Activated CD4-positive, alpha-beta T cell treated with anti-CD3 and anti-CD28 coated beads, Interleukin-2, amount 50 U/mL, for 48 hours (primary cell): ENCODE measurements around the gene MED12L.

ENCODE experiments used
- DNase-seq, 2 experiments: peaks; one replicate each; pipeline ENCODE4 v3.0.0-alpha.2; 2020

The MED12L gene

GRCh38 chr3:151345859-151346258 is 260.4 kb downstream of the MED12L start:
- no peak for DNase-seq

DNA sequence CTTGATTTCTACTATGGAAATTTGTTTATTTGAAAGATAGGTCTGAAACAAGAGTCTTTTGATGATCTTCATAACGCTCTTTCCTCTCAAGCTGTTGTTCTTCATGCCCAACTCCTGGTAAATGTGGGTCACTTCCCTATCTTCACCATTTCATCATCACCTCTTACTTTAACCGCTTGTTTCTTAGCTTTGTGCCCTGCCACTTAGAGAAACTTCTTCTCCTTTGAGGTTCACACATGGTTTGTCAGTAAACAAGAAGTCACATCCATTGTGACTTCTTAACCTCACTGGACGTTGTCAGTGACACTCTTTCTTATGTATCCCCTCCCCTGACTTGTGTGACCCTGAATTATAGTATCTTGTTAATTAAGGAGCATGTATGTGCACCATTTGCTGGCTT is 260.8 kb downstream of the MED12L start:
- DNase-seq: no peak

DNA sequence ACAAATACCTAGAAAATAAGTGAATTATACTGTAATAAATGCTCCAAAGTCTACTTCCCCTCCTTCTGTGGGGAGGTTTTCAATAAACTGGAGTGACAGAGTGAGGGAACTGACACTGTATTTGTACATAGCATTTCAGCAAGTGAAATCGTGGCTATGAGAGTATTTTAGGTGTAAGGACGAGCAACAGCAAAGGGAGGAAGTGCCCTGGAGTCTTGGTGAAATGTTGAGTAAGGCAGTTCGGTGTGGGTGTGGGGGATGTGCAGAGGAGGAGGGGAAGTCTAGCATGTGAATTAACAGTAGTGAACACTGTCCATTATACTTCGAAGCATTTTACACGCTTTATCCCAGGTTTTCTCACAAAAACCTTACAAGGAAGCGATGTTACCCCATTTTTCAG is 262.0 kb downstream of the MED12L start:
- DNase-seq: no peak

DNA sequence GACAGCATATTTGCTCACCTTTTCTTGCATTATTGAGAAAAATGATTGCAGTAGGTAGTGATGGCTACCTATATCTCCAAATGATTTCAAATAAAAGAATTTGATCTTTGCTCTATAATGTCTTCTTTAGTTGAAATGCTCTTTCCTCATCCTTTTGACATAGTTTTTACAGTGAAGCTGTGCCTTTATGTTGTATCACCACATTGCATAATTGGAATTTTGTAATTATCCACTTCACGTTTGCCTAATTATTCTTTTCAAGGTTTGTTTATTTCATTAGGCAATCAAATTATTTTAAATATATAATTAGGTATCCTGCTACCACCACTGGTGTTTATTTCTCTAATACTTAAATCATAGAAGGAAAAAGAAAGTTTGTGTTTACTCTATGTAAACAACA is 265.2 kb downstream of the MED12L start:
- DNase-seq: no peak

GRCh38 chr3:151351219-151351618 is 265.8 kb downstream of the MED12L start:
- no peak for DNase-seq

DNA sequence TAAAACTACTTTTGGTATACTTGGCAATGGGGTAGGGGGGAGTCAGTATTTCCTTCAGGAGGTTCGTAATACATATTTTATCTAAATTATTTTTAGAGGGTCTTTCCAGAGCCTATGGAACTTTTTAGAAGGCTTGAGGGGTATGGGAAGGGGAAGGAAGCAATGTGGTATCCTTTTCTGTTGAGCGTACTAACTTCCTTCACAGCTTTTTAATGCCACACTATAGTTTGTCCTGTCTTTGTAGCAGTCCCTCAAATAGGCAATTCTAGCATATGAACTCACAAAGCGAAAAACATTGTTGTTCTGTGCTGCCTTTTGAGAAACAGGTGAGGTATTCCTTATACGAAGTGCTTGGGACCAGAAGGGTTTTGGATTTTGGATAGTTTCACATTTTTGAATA is 266.2 kb downstream of the MED12L start:
- no peak for DNase-seq

GRCh38 chr3:151356794-151357462 is 271.5 kb downstream of the MED12L start:
- no peak for DNase-seq

- no peak for DNase-seq
These were observed 272.0 kb downstream of the MED12L start for GRCh38 chr3:151357463-151357850.

GRCh38 chr3:151362751-151363174 is 277.3 kb downstream of the MED12L start:
- no peak for DNase-seq

DNA sequence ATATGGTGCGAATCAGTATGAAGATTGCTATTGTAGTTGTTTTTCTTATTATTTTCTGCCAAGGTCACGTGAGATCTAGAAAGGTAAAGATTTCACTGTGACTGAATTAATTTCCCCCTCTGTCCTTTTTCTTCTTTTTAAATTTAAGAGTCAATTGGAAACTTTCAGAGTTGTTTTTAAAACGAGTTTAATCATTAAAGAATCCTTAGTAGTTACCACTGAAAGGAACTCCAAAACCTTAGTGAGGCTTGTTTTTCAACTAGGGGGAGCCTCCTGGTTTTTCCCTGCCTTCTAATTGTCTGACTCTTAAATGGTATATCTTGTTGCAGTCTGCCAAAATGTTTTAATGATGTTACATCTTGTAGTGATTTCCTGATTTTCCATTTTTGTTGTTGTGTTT is 281.5 kb downstream of the MED12L start:
- no peak for DNase-seq

DNA sequence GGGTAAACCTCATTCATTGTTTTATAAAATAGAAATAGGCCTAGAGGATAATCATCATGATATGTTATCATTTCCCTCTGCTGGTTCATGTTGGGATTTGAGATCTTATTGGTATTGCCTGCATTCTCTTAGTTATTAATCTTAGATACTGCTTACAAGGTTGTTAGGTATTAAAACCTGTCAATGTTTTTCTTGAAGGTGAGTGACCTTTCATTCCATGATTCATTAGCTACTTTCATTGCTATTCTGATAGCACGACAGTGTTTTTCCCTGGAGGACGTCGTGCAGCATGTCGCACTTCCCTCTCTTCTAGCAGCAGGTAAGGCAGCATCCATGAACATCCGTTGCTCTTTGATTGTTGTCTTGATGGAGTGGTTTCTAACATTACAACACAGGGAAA is 282.0 kb downstream of the MED12L start:
- DNase-seq: no peak

DNA sequence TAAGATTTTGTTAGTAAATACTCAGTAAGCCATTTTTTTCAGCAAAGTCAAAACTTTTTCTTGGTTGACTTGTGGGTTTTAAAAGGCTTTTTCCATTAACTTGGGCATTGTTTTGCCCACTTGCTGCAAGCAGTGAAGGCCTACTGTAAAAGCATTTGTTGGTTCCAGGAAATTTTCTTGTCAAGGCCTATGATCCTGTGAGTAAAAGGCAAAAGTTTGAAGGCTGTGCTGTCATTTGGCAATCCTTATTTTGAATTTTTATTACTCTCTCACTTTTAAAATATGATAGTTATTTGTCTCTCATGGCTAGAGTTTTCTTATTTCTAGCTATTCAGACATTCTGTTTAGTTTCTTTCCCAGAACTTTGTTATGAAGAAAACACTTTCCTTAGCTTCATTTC is 286.1 kb downstream of the MED12L start:
- no peak for DNase-seq

DNA sequence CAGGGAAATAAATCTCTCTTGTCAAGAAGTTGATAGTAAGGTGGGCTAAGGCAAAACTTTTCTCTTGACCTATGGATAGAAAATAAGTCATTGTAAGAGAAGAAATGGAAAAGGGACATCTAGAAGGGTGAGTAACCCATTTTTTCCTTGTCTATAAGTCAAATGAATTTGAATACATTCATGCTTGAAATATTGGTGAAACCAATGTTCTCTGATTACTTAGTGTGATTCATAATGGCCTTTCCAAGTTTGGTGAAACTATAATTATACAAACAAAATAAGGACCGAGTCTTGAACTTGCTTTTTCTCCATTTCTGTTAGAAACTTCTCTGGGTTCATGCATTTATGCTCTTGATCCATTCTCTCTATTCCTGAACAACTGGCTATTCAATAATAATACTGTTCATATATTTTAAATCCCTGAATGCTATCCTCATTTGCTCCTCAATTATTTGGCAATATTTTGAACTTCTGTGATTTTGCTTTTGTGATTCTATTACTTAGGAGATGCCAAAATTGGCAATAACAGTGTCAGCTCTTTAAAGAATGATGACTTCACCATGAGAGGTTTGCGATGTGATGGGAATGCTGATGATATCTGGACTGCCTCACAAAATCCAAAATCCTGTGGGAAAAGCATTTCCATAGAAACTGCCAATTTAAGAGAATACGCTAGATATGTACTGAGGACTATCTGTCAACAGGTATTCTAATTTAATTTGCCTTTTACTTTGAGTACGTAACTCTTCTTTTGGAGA is 286.8 kb downstream of the MED12L start:
- DNase-seq: no peak

DNA sequence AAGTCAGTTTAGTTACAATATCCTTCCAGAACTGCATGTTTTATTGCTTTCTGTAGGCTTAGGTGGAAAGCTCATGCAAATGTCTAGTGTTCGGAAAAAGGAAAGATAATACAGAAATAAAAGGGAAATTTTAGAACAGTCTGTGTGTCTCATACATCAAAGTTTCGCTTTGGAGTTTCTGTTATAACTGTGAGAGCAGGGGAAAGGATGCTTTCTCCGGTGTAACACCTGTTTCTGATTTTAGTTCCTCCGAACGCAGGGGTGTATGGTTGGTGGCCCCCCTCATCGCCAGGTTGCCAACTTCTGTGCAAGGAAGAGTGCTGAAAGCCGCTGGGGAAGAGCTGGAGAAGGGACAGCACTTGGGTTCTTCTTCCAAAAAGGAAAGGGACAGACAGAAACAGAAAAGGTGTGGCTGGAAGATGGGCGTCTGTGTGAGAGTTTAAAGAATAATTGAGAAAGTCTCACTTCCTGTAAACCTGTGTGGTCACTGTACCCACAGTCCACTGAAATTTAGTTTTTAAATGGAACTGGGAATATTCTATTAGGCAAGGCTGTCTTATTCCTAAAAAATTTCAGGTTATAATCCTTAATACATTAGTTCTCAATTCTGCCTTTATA is 292.4 kb downstream of the MED12L start:
- DNase-seq: no peak

DNA sequence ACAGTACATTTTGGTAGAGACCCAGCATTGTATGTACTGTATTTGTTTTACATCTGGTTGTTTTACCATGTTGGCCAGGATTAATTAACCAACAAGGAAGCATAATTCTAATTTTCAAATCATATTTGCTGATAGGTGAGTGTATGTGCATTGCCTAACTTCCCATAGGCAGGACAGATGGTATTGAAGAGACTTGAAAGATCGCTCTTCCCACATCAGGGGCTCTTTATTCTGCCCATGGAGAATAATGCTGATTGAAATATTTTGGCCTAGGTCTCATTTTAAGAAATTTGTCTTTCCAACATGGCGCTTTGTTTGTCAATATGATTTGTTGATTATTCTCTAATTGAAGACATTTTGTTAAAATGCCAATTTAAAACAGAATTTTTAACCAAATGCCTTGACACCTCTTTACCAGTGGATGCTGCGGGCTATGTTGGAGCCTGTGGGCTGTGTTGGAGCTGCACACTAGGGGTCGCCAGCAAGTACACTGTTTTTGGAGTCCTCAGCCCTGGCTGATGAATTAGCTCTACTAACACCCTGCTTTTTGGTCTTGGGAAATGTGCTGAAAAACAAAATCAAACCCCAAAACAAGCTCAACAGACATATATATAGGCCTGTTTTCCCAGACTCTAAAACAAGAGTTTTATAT is 293.7 kb downstream of the MED12L start:
- peak; percentile 2 to 21 for DNase-seq

DNA sequence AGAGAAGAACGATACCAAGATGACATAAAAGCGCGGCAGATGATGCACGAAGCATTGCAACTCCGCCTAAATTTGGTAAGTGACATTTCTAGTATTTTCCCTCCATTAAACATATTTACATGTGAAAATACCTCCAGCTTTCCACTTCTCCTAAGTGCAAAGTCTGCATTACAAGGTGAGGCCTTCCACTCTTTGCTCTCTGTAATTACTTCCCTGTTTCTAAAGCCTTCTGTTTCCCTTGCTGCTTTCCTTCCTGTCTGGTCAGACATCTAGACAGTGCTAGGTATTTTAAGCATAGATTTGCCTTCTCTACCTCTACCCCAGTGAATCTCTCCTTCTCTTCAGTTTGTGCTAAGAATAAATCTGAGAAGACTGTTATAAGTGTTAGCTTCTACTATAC is 297.2 kb downstream of the MED12L start:
- DNase-seq: no peak

DNA sequence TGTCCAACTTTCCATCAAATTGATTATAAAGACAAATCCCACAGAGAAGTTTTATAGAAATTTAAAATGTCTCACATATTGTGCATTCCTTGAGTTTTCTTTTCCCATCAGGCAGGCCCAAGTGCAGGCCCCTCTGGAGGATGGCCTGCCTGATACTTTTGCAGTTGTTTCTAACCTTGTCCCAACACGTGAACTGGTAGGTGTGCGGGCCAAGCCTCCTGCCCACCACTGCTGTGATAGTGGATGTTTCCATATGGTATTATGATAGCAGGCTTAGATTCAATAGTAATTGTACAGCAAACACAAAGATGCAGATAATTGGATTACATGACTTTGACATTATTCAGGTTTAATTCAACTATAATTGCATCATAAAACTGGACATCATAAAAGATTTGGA is 297.6 kb downstream of the MED12L start:
- DNase-seq: no peak

GRCh38 chr3:151383956-151384355 is 298.5 kb downstream of the MED12L start:
- no peak for DNase-seq

DNA sequence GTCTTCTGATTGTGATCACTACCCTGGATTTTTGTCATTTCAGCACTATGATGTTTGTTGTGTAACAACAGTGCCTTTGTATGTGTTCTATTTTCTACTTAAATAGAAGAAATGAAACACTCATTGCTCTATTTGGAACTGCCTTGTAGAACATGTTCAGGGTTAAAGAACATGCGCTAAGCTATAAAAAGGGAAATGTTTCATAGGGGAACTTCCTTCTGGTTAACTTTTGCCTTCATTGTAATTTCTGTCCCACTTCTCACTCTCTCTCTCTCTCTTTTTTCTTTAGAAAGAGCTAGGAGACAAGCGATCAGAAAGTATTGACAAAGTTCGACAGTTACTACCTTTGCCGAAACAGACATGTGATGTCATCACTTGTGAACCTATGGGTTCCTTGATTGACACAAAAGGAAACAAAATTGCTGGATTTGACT is 299.3 kb downstream of the MED12L start, which contains the start of gene P2RY12:
P2RY12 (minus strand) TSS at position 13 of the 434 bp plus-strand sequence. CDS start 45,908 bp downstream, outside the sequence.
- DNase-seq: no peak

DNA sequence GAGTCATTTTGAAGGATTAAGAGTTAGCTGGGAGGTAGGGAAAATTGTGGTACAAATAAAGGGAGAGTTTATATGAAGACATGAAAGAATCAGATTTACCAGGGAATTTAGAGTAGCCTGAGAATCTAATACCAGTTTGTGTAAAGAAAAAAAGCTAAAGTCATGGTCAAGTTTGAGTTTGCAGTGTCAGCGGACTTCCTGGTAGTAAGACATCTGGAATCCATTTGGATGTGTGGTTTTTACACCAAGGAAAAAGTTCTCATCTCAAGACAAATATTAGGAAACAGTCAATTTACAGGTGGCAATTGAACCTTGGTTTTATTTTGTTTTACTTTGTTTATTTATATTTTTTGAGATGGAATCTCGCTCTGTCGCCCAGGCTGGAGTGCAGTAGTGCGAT is 300.6 kb downstream of the MED12L start:
- no peak for DNase-seq

- DNase-seq: no peak
These were observed 302.0 kb downstream of the MED12L start for GRCh38 chr3:151387432-151387831.

- DNase-seq: no peak
These were observed 302.4 kb downstream of the MED12L start for GRCh38 chr3:151387842-151388241.

- no peak for DNase-seq
These were observed 306.3 kb downstream of the MED12L start for GRCh38 chr3:151391720-151392119.
